A673 (cell line): ENCODE data around the gene SNRPB2.

Experiments
- EZH2 ChIP-seq: fragments of 200-600 bp; sonication (generic); IDR thresholded peaks from 2 replicates; pipeline ENCODE4 v1.6.1; 2017; ENCODE audit warnings: borderline replicate concordance, low read depth, mild to moderate bottlenecking, mixed read lengths, antibody characterized with exemption, low read length; ENCODE audit not compliant: poor library complexity, severe bottlenecking
- TF ChIP-seq, protein P1 (sequence below): fragments of 300-800, 200-600 bp; sonication (generic); conservative IDR thresholded peaks from 2 replicates; pipeline ENCODE4 v1.5.1; 2017; ENCODE audit warnings: low read depth, mild to moderate bottlenecking, antibody characterized with exemption, low read length, moderate library complexity, mixed read lengths

DNA sequence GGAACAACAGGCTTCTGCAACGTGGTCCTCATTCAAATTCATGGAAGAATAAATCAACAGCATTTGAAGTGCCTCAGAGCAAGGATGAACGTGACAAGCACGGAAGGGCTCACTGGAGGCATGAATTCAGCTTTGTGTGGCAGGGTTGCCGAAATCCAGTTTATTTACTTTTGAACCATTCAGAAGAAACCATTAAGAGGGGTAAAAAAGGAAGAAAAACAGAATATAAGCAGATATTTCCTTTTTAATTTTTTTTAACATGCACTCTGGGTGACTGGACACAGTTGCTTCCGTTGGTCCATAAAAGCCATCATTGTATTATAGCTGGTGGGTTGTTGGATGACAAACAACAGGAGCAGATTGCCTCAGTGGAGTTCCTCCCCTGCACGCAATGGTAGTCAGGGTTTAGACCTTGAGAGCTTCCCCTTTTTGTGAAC lies 17.3 kb upstream of the SNRPB2 start:
- TF ChIP-seq, protein P1, sequence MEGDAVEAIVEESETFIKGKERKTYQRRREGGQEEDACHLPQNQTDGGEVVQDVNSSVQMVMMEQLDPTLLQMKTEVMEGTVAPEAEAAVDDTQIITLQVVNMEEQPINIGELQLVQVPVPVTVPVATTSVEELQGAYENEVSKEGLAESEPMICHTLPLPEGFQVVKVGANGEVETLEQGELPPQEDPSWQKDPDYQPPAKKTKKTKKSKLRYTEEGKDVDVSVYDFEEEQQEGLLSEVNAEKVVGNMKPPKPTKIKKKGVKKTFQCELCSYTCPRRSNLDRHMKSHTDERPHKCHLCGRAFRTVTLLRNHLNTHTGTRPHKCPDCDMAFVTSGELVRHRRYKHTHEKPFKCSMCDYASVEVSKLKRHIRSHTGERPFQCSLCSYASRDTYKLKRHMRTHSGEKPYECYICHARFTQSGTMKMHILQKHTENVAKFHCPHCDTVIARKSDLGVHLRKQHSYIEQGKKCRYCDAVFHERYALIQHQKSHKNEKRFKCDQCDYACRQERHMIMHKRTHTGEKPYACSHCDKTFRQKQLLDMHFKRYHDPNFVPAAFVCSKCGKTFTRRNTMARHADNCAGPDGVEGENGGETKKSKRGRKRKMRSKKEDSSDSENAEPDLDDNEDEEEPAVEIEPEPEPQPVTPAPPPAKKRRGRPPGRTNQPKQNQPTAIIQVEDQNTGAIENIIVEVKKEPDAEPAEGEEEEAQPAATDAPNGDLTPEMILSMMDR: no peak
- no peak for TF ChIP-seq EZH2
